HEK293 (cell line): ENCODE measurements around the gene CDH2.

Experiments used
- CTCF ChIA-PET: fragments of 350-600 bp; formaldehyde crosslinking; extraction: SDS; loops from one replicate; lab custom pipeline; 2021; ENCODE audit warnings: antibody characterized with exemption; lab: Yijun Ruan, JAX
- POLR2A ChIA-PET: fragments of 300-600 bp; formaldehyde crosslinking; extraction: SDS; loops from one replicate; lab custom pipeline; 2020; ENCODE audit warnings: antibody characterized with exemption, inconsistent platforms; lab: Yijun Ruan, JAX
- H3K27ac ChIP-seq: fragments of 200-500 bp; sonication (Bioruptor generic); 2 replicates; pipeline ENCODE4 v1.5.1; 2014; ENCODE audit warnings: low read depth, low read length, control low read depth, inconsistent platforms; ENCODE audit errors: extremely low read depth
- H3K36me3 ChIP-seq, 2 experiments: fragments of 200-500 bp in 1 of 2; sonication (Bioruptor generic) in 1 of 2; 1 replicate in 1 of 2; 2 replicates in 1 of 2; pipeline ENCODE4 v1.5.1; 2014 to 2017; ENCODE audit warnings: inconsistent platforms in 2 of 2, low read length in 2 of 2; ENCODE audit not compliant: control insufficient read depth in 2 of 2, insufficient read depth in 1 of 2
- H3K4me1 ChIP-seq: fragments of 200-500 bp; sonication (Bioruptor generic); 2 replicates; pipeline ENCODE4 v1.5.1; 2014; ENCODE audit warnings: mild to moderate bottlenecking, low read length, inconsistent platforms; ENCODE audit not compliant: control insufficient read depth, insufficient read depth
- H3K4me3 ChIP-seq: 2 replicates; pipeline ENCODE4 v1.5.1; 2011; ENCODE audit warnings: low read depth, mild to moderate bottlenecking, control low read depth, low read length, moderate library complexity
- H3K9me3 ChIP-seq: fragments of 200-500 bp; sonication (Bioruptor generic); 2 replicates; pipeline ENCODE4 v1.5.1; 2014; ENCODE audit warnings: low read depth, low read length, inconsistent platforms; ENCODE audit not compliant: control insufficient read depth, insufficient read depth
- EGR2 ChIP-seq: fragments of 450-650 bp; formaldehyde crosslinking; IDR thresholded peaks from 2 replicates; pipeline ENCODE4 v1.5.1; 2016; ENCODE audit warnings: low read depth, missing biosample characterization, missing genetic modification characterization
- ELK4 ChIP-seq: IDR thresholded peaks from 2 replicates; pipeline ENCODE4 v1.6.1; 2011; ENCODE audit warnings: mild to moderate bottlenecking, low read depth, low read length, borderline replicate concordance
- KLF17 ChIP-seq: fragments of 450-650 bp; formaldehyde crosslinking; IDR thresholded peaks from 2 replicates; pipeline ENCODE4 v1.5.1; 2016; ENCODE audit warnings: missing biosample characterization, missing genetic modification characterization
- PRDM4 ChIP-seq: fragments of 450-650 bp; formaldehyde crosslinking; IDR thresholded peaks from 2 replicates; pipeline ENCODE4 v1.5.1; 2017; ENCODE audit warnings: missing biosample characterization, missing genetic modification characterization
- PRDM6 ChIP-seq: fragments of 450-650 bp; formaldehyde crosslinking; IDR thresholded peaks from 2 replicates; pipeline ENCODE4 v1.5.1; 2017; ENCODE audit warnings: missing biosample characterization, missing genetic modification characterization
- TCF7L2 ChIP-seq: IDR thresholded peaks from 2 replicates; pipeline ENCODE4 v1.6.1; 2011; ENCODE audit warnings: low read depth, mild to moderate bottlenecking, inconsistent platforms, low read length, moderate library complexity, borderline replicate concordance
- YY2 ChIP-seq: fragments of 450-650 bp; formaldehyde crosslinking; IDR thresholded peaks from 2 replicates; pipeline ENCODE4 v1.5.1; 2016; ENCODE audit warnings: missing biosample characterization, missing genetic modification characterization
- ZFHX2 ChIP-seq: fragments of 450-650 bp; formaldehyde crosslinking; conservative IDR thresholded peaks from 2 replicates; pipeline ENCODE4 v1.5.1; 2016; ENCODE audit warnings: missing biosample characterization, missing genetic modification characterization
- ZFP41 ChIP-seq: fragments of 450-650 bp; formaldehyde crosslinking; IDR thresholded peaks from 2 replicates; pipeline ENCODE4 v1.5.1; 2016; ENCODE audit warnings: missing biosample characterization, missing genetic modification characterization, borderline replicate concordance
- ZNF114 ChIP-seq: fragments of 450-650 bp; formaldehyde crosslinking; IDR thresholded peaks from 2 replicates; pipeline ENCODE4 v1.5.0; 2017; ENCODE audit warnings: missing biosample characterization, missing genetic modification characterization
- ZNF175 ChIP-seq: fragments of 450-650 bp; formaldehyde crosslinking; IDR thresholded peaks from 2 replicates; pipeline ENCODE4 v1.5.1; 2016; ENCODE audit warnings: missing biosample characterization, missing genetic modification characterization
- ZNF184 ChIP-seq: fragments of 450-650 bp; IDR thresholded peaks from 2 replicates; pipeline ENCODE4 v1.5.1; 2018; ENCODE audit warnings: missing biosample characterization, mild to moderate bottlenecking, missing genetic modification characterization
- ZNF211 ChIP-seq: fragments of 450-650 bp; formaldehyde crosslinking; IDR thresholded peaks from 2 replicates; pipeline ENCODE4 v1.5.1; 2016; ENCODE audit warnings: low read depth, missing biosample characterization, missing genetic modification characterization
- ZNF518A ChIP-seq: fragments of 450-650 bp; formaldehyde crosslinking; conservative IDR thresholded peaks from 2 replicates; pipeline ENCODE4 v1.5.1; 2016; ENCODE audit warnings: low read depth, missing biosample characterization, missing genetic modification characterization
- ZNF610 ChIP-seq: fragments of 450-650 bp; formaldehyde crosslinking; IDR thresholded peaks from 2 replicates; pipeline ENCODE4 v1.5.1; 2016; ENCODE audit warnings: missing biosample characterization, missing genetic modification characterization, borderline replicate concordance
- ZNF623 ChIP-seq: fragments of 450-650 bp; formaldehyde crosslinking; IDR thresholded peaks from 2 replicates; pipeline ENCODE4 v1.5.1; 2016; ENCODE audit warnings: missing biosample characterization, missing genetic modification characterization
- ZNF747 ChIP-seq: fragments of 450-650 bp; formaldehyde crosslinking; IDR thresholded peaks from 2 replicates; pipeline ENCODE4 v1.5.1; 2016; ENCODE audit warnings: missing biosample characterization, missing genetic modification characterization
- ZNF785 ChIP-seq: fragments of 450-650 bp; formaldehyde crosslinking; IDR thresholded peaks from 2 replicates; pipeline ENCODE4 v1.5.1; 2016; ENCODE audit warnings: missing biosample characterization, missing genetic modification characterization
- ZNF792 ChIP-seq: fragments of 450-650 bp; formaldehyde crosslinking; IDR thresholded peaks from 2 replicates; pipeline ENCODE4 v1.5.1; 2016; ENCODE audit warnings: missing biosample characterization, missing genetic modification characterization

The CDH2 gene

GRCh38 chr18:28088477-28088876 lies 88.5 kb downstream of the CDH2 start:
- H3K4me1 ChIP-seq: peaks cover 18% of the 10 kb centered on the region
- H3K4me3 ChIP-seq: no peak overlapping the region
- no peak overlapping the region for H3K27ac ChIP-seq
- no peak for TF ChIP-seq PRDM6 (tag by site-specific recombination)
- no peak for TF ChIP-seq PRDM4 (tag by site-specific recombination)
- TF ChIP-seq ZNF175 (tag by site-specific recombination): no peak
- TF ChIP-seq ZNF792 (tag by site-specific recombination): no peak
- TF ChIP-seq ZNF211 (tag by site-specific recombination): no peak
- no peak for TF ChIP-seq ZFP41 (tag by site-specific recombination)
- no peak for TF ChIP-seq ZFHX2
- TF ChIP-seq ZNF610 (tag by site-specific recombination): no peak
- TF ChIP-seq ZNF623 (tag by site-specific recombination): no peak
- TF ChIP-seq ZNF518A (tag by site-specific recombination): no peak
- no peak for TF ChIP-seq ZNF114
- TF ChIP-seq ZNF747: no peak
- TF ChIP-seq ELK4: no peak
- TF ChIP-seq ZNF785: no peak
- no peak for TF ChIP-seq ZNF184 (tag by site-specific recombination)
- no peak for TF ChIP-seq YY2 (tag by site-specific recombination)
- TF ChIP-seq KLF17 (tag by site-specific recombination): no peak
- no peak for TF ChIP-seq EGR2 (tag by site-specific recombination)
- TF ChIP-seq TCF7L2: no peak
- ChIA-PET POLR2A (no interaction called here), CTCF (interaction anchor here (0.6 kb wide), 1 partner anchor 8 kb away, joined by 3 read pairs; no protein-coding TSS in a partner anchor)
- H3K9me3 ChIP-seq: no peaks in the 10 kb centered on the region
- H3K36me3 ChIP-seq: no peaks in the 10 kb centered on the region
